Measurements from ENCODE around the gene ARID1B. TPM values are rescaled to one million over a fixed set of nuclear protein-coding genes. Genes with fewer than 3 reads are reported as not detected.

ARID1B gene
- total RNA-seq, 1 donor from 2014 or later: 62.1 TPM

- H3K27me3 Mint-ChIP-seq (ENCODE audit: insufficient read depth, low read depth): peaks cover 22% of the 10 kb centered on the region
- no peaks in the 10 kb centered on the region for H3K36me3 Mint-ChIP-seq
- Histone ChIP-seq H3K27ac (no peak overlapping the region), H3K79me2 (ENCODE audit: low read depth) (no peaks in the 10 kb centered on the region), H3K4me3 (no peak overlapping the region), H3F3A (ENCODE audit: low read depth) (peaks cover 5% of the 10 kb centered on the region), H3K36me3 (no peaks in the 10 kb centered on the region), H3K9ac (no peak overlapping the region), H3K27me3 (peaks cover 11% of the 10 kb centered on the region), H4K20me1 (ENCODE audit: low read depth) (no peaks in the 10 kb centered on the region), H3K4me1 (peaks cover 16% of the 10 kb centered on the region), H2AFZ (replicated peaks) (no peak overlapping the region), H3K4me2 (no peak overlapping the region), H3K9me3 (ENCODE audit: low read depth) (no peaks in the 10 kb centered on the region)
- DNase-seq (ENCODE audit: low spot score): peak; percentile 79
- no peak overlapping the region for H3K4me3 Mint-ChIP-seq
- no peaks in the 10 kb centered on the region for H3K9me3 Mint-ChIP-seq
- peaks cover 37% of the 10 kb centered on the region for H3K4me1 Mint-ChIP-seq
- peak overlapping the region; percentile 9 for H3K27ac Mint-ChIP-seq
- no peak for TF ChIP-seq CTCF (IDR thresholded peaks at IDR 0.05)
- TF ChIP-seq EZH2 (IDR thresholded peaks at IDR 0.05): no peak
- TF ChIP-seq EZH2phosphoT487 (IDR thresholded peaks at IDR 0.05): no peak
These were observed 451.4 kb downstream of the ARID1B start for GRCh38 chr6:157228426-157229131.

- H3K27ac ChIP-seq: no peak overlapping the region
- H3K27me3 ChIP-seq: peaks cover 17% of the 10 kb centered on the region
- Mint-ChIP-seq H3K4me1 (peaks cover 32% of the 10 kb centered on the region), H3K4me3 (no peak overlapping the region), H3K27me3 (ENCODE audit: insufficient read depth, low read depth) (peaks cover 24% of the 10 kb centered on the region), H3K9me3 (no peaks in the 10 kb centered on the region), H3K36me3 (no peaks in the 10 kb centered on the region), H3K27ac (peak overlapping the region; percentile 9)
- no peak overlapping the region for H3K4me2 ChIP-seq
- no peak for DNase-seq (ENCODE audit: low spot score)
- no peak overlapping the region for H3K9ac ChIP-seq
- TF ChIP-seq EZH2 (IDR thresholded peaks at IDR 0.05) (no peak), CTCF (IDR thresholded peaks at IDR 0.05) (no peak), EZH2phosphoT487 (IDR thresholded peaks at IDR 0.05) (no peak)
- H4K20me1 ChIP-seq (ENCODE audit: low read depth): no peaks in the 10 kb centered on the region
- H3F3A ChIP-seq (ENCODE audit: low read depth): peaks cover 5% of the 10 kb centered on the region
- H3K36me3 ChIP-seq: no peaks in the 10 kb centered on the region
- H3K4me1 ChIP-seq: peaks cover 16% of the 10 kb centered on the region
- H3K4me3 ChIP-seq: no peak overlapping the region
- no peaks in the 10 kb centered on the region for H3K79me2 ChIP-seq (ENCODE audit: low read depth)
- no peaks in the 10 kb centered on the region for H3K9me3 ChIP-seq (ENCODE audit: low read depth)
- no peak overlapping the region for H2AFZ ChIP-seq (replicated peaks)
These were observed 452.0 kb downstream of the ARID1B start for GRCh38 chr6:157229132-157229618.

GRCh38 chr6:157229713-157230112, 452.5 kb downstream of the ARID1B start:
- Histone ChIP-seq H3K9me3 (ENCODE audit: low read depth) (no peaks in the 10 kb centered on the region), H3K27ac (no peak overlapping the region), H3K36me3 (no peaks in the 10 kb centered on the region)

More at GRCh38 chr6:157229713-157230112, 452.5 kb downstream of the ARID1B start:
- Mint-ChIP-seq H3K27ac (peak overlapping the region; percentile 60), H3K9me3 (peaks cover under 1% of the 10 kb centered on the region), H3K36me3 (peaks cover 1% of the 10 kb centered on the region), H3K27me3 (ENCODE audit: insufficient read depth, low read depth) (peaks cover 30% of the 10 kb centered on the region), H3K4me1 (peaks cover 32% of the 10 kb centered on the region), H3K4me3 (peak overlapping the region; percentile 33)
- Histone ChIP-seq H3K4me1 (peaks cover 16% of the 10 kb centered on the region), H3K79me2 (ENCODE audit: low read depth) (no peaks in the 10 kb centered on the region), H3K27me3 (peaks cover 22% of the 10 kb centered on the region), H3F3A (ENCODE audit: low read depth) (peaks cover 5% of the 10 kb centered on the region), H2AFZ (replicated peaks) (no peak overlapping the region), H3K4me3 (no peak overlapping the region), H3K4me2 (no peak overlapping the region), H3K9ac (no peak overlapping the region), H4K20me1 (ENCODE audit: low read depth) (no peaks in the 10 kb centered on the region)
- no peak for TF ChIP-seq EZH2 (IDR thresholded peaks at IDR 0.05)
- no peak for TF ChIP-seq EZH2phosphoT487 (IDR thresholded peaks at IDR 0.05)
- TF ChIP-seq CTCF (IDR thresholded peaks at IDR 0.05): no peak
- peak; percentile 47 for DNase-seq (ENCODE audit: low spot score)

All from neural progenitor cell (in vitro differentiated cells).